Transverse colon (tissue), 3 donors: ENCODE results near the gene EMCN.

Experiments
- EP300 ChIP-seq: sonication (generic); formaldehyde crosslinking; IDR thresholded peaks from one replicate; pipeline ENCODE4 v1.6.1; 2017; ENCODE audit warnings: antibody characterized with exemption, low read depth
- TF ChIP-seq, protein P1 (sequence below), 5 experiments: fragments of 200-600 bp in 3 of 5; fragments of 450-650 bp in 2 of 5; sonication (generic) in 3 of 5; IDR thresholded peaks; 1 replicate in 2 of 5; 2 replicates in 3 of 5; pipeline ENCODE4 v1.5.1; 2016 to 2017; ENCODE audit warnings: antibody characterized with exemption in 5 of 5, inconsistent platforms in 3 of 5, mild to moderate bottlenecking in 2 of 5, moderate library complexity in 1 of 5

DNA sequence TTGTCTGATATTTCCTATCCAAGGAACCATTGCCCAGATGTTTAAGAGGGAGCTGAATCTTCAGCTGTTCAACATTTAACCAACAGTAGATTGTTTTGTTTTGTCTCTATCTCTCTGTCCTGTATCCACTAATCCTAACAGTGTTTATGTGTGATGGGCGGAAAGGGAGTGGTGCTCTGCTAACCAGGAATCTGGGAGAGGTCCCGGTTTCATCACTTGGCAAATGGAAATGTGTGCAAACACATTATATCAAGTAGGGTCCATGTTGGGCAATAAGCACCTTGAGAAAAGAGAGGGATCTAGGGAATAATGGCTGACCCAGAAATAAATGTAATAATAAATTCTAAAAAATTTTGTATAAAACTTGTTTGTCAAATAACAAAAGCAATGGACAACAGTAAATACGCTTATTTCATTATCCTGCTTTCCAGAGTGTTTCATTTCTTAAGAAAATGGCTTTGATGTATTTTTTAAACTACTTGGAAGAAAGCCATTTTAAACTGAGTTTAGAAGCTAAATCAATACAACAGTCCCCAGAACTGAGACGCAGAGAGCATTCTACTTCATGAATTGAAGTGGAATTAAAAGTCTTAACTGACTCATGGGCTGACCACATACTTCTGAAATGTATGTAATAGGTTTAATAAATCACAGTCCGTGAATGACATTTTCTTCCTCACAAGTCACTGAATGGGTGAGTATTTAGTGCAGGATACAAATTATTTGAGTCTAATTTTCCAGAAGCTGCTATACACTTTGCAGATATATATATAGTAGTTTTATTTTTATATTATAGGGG is 55.8 kb downstream of the EMCN start:
- TF ChIP-seq, protein P1, sequence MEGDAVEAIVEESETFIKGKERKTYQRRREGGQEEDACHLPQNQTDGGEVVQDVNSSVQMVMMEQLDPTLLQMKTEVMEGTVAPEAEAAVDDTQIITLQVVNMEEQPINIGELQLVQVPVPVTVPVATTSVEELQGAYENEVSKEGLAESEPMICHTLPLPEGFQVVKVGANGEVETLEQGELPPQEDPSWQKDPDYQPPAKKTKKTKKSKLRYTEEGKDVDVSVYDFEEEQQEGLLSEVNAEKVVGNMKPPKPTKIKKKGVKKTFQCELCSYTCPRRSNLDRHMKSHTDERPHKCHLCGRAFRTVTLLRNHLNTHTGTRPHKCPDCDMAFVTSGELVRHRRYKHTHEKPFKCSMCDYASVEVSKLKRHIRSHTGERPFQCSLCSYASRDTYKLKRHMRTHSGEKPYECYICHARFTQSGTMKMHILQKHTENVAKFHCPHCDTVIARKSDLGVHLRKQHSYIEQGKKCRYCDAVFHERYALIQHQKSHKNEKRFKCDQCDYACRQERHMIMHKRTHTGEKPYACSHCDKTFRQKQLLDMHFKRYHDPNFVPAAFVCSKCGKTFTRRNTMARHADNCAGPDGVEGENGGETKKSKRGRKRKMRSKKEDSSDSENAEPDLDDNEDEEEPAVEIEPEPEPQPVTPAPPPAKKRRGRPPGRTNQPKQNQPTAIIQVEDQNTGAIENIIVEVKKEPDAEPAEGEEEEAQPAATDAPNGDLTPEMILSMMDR (IDR thresholded peaks at IDR 0.05), result no peak
- TF ChIP-seq EP300, result no peak
